ENCODE results near the gene DRG1.
"Not testable (repeated sequence)": the region's sequence is repeated elsewhere in the genome, so short reads cannot be mapped to it uniquely, and the experiment has no call there.

DRG1 gene, protein sequence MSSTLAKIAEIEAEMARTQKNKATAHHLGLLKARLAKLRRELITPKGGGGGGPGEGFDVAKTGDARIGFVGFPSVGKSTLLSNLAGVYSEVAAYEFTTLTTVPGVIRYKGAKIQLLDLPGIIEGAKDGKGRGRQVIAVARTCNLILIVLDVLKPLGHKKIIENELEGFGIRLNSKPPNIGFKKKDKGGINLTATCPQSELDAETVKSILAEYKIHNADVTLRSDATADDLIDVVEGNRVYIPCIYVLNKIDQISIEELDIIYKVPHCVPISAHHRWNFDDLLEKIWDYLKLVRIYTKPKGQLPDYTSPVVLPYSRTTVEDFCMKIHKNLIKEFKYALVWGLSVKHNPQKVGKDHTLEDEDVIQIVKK

DNA sequence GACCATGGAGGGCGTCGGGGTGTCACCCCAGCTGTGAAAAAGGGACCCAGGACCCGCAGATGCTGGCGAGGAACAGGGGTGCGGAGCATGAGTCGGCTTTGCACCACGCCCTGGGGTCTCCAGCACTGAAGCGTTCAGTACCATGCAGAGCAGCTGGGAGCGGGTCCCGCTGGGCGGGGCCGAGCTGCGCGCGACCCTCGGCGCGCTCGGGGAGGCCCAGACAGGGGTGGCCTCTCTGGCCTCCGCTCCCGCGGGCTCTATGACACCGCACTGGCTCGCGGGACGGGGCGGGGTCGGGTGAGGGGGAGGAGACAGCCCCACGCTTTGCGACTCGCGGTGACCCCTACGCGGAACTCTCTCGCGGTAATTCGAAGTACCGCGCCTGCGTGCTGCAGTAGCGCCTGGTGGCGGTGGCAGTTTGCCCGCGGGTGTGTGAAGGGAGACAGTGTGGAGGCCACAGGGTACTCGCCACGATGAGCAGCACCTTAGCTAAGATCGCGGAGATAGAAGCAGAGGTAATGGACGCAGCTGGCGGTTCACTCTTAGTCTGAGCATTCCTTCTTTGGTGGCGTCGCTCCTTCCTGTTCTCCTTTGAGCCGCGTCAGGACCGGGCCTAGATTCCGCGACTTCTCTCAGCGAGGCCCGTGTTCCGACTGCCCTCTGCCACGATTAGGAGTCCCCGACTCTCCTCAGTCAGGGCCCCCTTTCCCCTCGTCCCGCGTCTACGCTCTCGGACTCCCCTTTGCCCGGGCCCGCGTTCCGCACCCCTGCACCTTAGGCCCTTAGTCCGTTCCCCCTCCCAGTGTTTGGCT, at the start of gene DRG1:
Gene DRG1 (plus strand): TSS at position 394 of the 812 bp plus-strand sequence. CDS start 80 bp downstream, at position 474.
- peak; percentile 92 for DNase-seq

DNA sequence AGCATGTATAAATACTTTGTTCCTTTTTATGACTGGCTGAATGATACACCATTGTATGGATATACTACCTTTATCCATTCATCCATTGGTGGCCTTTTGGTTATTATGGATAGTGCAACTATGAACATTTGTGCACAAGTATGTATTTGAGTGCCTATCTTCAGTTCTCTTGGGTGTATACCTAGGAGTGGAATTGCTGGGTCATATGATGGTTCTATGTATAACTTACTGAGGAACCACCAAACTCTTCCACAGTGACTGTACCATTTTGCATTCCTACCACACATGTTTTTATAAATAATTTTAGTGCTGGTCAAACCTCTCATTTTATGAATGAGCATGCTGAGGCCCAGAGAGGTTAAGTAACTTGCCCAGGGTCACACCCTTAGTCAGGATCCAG, 49.4 kb upstream of the DRG1 start:
- DNase-seq: no peak

DNA sequence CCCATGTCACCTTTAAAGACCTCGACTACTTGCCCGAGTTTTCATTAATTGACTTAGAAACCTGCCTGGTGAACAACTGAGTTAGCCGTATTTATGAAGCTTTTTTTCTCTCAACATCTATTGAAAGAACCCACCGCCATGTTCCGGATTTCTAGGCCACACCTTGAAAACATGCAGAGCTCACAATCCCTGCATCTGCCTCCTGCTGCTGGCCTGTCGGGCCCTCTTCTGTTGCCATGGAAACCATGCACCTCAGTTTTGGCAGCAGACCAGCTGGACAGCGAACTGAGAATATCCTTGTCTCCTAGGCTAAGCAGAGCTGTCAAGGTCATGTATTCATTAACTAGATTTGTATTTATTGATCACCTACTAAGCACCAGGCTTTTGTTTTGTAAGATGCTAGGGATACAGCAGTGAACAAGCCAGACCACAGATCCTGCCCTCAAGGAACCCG, 49.0 kb upstream of the DRG1 start:
- peak; percentile 78 for DNase-seq

DNA sequence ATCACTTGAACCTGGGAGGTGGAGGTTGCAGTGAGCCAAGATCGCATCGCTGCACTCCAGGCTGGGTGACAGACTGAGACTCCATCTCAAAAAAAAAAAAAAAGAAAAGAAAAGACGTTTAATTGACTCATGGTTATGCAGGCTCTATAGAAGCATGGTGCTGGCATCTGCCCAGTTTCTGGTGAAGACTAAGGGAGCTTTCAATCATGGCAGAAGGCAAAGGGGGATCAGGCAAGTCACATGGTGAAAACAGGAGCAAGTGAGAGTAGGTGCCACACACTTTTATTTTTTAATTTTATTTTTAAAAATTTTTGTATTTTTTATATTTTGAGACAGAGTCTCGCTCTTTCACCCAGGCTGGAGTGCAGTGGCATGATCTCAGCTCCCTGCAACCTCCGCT, 44.9 kb upstream of the DRG1 start:
- DNase-seq: no peak

DNA sequence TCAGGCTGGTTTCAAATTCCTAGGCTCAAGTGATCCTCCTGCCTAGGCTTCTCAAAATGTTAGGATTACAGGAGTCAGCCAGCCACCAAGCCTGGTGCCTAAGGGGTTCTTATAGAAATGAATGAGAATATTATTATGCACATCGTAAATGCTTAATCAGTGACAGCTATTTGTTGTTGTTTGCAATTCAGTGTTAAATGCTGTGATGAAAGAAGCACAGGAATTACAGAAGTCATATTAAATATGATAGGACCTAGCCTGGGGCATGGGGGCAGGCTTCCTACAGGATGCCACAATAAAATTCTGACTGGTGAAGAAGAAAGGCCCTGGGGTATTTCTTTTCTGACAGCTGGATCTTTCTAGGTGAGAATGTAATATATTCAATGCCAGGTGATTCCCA, 39.4 kb upstream of the DRG1 start:
- DNase-seq: no peak

DNA sequence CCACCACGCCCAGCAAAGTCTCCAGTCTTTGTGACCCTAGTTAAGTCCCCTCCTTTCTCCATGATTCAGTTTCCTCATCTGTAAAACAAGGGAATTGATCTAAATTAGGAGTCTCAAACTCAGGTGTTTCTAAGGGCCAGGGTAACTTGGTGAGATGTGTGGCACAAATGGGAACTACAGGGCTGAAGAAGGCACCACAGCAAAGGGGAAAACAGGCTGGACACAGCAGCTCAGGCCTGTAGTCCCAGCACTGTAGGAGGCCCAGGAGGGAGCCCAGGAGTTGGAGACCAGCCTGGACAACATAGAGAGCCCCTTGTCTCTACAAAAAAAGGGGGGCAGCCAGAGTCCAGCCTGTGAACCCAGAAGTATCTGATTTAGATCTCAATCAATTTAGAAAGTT, 37.7 kb upstream of the DRG1 start:
- no peak for DNase-seq

DNA sequence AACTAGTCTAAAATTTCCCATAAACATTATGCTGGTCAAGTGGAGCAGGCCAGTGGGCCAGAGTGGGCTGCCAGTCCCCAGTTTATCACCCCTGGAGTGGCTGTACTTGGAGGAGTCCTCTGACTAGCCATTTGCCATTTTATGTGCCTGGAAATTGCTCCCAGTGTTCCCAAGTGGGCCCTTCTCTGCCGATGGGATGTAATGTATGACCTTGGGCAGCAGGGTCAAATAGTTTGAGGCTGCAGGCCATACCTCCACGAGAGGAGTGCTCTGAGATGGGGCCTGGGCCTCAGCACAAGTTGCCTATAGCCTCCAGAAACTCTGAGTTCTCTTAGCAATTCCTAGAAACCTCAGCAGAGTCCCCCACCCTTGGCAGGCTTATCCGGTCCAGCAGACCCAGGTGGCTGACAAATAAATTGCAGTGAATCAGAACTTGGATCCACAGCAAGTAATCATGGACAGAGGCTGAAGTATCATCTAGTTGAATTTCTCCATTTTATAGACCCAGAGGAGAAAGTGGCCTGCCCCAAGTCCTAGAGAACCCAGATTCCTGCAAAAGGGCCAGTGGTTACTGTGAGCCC, 35.4 kb upstream of the DRG1 start:
- DNase-seq: no peak

DNA sequence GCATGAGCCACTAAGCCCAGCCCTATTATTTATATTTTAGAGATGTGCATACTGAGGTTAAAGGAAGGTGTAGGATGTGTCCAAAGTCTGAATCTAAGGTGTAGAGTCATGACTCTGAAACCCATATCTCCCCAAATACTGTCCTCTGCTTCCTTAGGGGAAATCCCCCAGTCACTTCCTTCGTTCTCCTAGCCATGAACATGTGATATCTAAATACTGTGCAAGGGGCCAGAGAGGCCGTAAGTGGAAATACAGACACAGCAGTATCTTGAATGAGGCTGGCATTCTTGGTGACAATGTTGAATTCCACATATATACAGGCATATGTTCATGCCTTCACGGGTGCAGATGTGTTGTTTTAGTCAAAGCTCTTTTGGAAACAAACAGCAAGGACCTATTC, 32.0 kb upstream of the DRG1 start:
- no peak for DNase-seq

DNA sequence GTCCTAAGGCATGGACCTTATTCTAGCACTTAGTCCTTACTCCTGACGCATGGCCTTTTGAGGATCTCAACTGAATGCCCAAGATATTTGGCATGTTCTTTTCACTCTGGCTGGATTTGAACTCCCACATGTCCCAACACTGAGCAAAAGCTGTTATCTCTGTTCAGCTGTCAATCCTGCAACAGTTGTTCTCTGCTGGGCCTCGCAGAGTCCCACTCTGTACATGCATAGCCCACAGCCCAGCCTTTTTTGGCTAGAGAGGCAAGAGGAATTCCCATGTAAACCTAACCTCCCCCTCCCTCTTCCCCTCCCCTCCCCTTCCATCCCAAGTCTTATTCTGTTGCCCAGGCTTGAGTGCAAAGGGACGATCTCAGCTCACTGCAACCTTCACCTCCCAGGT, 21.8 kb upstream of the DRG1 start:
- no peak for DNase-seq

DNA sequence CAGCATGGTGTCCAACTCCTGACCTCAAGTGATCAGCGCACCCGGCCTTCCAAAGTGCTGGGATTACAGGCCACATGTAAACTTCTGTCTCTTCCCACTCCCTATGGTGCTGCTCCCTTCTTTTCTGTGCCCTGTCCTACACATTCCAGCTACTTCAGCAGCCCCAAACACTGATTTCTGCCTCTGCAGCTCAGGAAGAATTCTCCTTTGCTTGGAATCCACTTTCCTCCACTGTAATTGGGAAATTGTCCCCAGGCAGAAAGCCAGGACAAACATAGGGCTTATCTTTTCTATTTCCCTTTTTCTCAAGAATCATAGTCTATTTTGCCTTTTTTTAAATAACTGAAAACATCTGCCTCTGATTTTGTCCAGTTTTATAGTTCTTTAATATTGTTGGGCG, 21.3 kb upstream of the DRG1 start:
- DNase-seq: no peak

DNA sequence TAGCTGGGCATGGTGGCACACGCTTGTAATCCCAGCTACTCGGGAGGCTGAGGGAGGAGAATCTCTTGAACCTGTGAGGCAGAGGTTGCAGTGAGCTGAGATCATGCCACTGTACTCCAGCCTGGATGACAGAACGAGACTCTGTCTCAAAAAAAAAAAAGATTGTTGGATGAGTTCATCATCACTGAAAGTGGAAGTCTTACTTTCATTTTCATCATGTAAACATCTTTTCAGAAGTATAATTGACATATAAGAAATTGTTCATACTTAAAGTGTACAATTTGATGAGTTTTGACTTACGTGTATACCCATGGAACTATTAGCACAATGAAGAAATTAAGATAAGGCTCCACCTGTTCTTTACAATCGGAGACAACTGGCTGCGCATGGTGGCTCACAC, 20.8 kb upstream of the DRG1 start:
- DNase-seq: not testable (repeated sequence)

DNA sequence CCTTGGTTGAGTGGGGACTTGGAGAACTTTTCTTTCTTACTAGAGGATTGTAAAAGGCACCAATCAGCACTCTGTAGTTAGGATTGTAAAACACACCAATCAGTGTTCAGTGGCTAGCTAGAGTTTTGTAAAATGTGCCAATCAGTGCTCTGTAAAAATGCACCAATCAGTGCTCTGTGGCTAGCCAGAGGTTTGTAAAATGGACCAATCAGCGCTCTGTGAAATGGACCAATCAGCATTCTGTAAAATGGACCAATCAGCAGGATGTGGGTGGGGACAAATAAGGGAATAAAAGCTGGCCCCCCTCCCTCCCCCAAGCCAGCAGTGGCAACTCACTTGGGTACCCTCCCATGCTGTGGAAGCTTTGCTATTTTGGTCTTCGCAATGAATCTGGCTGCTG, 5.5 kb upstream of the DRG1 start:
- no peak for DNase-seq

DNA sequence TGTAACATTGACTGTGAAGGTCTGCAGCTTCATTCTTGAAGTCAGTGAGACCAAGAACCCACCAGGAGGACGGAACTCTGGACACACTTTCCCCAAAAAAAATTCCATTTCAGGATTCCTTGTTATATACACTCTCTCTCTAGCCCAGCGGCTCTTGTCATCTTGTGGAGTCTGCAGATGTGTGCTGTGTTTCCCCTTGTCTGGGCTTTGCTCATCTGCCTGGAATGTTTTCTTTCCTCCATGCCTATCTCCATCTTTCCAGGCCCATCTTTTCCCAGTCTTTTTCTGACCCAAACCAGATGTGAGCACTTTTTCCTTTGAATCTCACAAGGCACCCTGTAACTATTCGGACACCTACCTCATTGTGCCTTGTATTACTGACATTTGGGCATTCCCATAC, 5.1 kb upstream of the DRG1 start:
- DNase-seq: no peak

DNA sequence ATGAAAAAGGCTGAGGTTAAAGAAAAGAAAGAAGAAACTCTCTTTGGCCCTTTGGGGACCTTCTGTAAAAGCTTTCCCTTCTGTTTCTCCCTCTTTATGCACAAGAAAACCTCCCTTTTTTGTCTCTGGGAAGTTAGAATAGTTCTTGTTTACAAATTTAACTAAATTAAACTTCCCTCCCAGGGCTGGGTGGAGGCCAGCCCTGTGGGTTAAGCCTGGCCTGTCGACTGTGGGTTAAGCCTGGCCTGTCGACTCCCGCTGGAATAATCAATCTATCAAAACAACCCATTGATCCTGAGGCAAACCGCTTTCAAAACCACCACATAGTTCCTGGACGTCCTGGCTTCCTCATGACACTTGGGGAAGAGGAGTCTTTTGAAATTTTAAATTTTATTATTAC, 1.2 kb upstream of the DRG1 start:
- DNase-seq: no peak

DNA sequence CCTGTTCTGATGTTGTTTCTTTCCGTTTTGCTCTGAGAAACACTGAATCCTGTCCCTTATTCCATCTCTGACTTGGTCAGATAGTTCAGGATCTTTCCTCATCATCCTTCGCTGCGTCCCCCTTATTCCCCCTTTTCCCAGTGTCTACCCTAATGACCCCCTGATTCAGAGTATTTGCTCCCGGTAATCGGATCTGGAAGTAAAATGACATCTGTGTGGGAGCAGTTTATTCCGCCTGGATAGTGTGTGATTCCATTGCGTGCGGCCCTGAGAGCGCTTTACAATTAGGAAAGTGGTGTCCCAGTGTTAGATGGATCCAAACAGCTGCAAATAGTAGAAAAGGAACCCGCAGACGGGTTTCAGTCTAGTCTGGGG, 606 bp downstream of the DRG1 start:
- DNase-seq: no peak

DNA sequence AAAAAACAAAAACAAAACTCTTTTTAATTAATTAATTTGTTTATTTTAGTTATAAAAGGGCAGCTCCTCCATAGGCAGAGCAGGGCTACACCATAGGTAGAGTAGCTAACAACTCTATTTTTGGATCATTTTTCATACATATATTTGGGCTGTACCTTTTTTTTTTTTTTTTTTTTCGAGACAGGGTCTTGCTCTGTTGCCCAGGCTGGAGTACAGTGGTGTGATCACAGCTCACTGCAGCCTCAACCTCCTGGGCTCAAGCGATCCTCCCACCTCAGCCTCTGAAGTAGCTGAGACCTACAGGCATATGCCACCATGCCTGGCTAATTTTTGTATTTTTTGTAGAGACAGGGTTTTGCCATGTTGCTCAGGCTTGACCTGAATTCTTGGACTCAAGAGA, 2.9 kb downstream of the DRG1 start:
- DNase-seq: not testable (repeated sequence)

DNA sequence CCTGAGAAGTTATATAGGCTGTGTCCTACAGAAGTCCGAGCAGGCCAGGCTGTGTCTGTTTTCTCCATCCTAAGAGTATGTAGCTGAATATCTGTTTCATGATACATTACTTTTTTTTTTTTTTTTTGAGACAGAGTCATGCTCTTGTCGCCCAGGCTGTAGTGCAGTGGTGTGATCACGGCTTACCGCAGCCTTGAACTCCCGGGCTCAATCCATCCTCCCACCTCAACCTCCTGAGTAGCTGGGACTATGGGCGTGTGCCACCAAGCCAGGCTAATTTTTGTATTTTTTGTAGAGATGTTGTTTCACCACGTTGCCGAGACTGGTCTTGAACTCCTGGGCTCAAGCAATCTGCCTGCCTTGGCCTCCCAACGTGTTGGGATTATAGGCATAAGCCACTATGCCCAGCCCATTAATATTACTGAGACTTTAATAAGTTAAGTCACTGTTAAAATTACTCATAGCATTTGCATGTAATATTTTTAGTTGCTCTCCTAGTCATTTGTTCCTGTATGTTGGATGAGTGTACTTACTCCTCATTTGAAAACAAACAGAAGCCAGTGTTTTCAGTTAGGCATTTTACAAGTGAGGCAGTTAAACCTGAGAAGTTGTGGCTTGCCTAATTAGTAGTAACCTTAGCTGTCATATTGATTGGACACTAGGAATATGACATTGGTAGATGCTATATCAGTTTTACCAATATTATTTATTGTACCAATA, 26.1 kb downstream of the DRG1 start:
- no peak for DNase-seq

DNA sequence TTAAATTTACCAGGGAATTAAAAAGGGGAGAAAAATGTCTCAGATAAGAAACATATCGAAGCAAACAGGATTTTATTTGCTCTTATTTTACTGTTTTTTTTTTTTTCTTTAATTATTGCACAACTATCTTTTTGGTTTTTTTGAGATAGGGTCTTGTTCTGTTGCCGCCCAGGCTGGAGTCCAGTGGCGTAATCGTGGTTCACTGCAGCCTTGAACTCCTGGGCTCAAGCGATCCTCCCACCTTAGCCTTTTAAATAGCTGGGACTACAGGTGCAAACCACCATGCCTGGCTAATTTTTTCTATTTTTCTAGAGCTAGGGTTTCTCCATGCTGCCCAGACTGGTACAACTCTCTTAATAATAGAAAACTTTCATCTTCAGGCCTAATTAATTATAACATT, 32.5 kb downstream of the DRG1 start:
- DNase-seq: no peak

DNA sequence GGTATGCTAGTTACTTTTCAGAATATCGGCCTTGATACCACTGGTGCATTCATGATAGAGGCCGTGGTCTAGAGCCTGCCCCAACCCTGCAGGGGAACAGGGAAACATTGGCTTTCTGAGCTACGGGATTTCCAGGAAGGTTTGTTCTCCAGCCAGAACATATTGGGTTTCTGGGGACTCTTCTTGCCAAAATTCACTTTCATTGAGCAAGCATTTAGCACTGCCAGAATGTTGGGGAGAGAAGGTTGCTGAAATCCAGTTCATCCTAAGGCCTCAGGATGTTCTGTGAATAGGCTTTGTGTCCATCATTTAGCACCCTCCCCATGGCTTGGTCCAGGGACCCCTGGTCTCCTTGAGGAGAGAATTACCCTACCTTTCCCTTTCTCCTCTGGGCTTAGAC, 36.7 kb downstream of the DRG1 start:
- DNase-seq: no peak

DNA sequence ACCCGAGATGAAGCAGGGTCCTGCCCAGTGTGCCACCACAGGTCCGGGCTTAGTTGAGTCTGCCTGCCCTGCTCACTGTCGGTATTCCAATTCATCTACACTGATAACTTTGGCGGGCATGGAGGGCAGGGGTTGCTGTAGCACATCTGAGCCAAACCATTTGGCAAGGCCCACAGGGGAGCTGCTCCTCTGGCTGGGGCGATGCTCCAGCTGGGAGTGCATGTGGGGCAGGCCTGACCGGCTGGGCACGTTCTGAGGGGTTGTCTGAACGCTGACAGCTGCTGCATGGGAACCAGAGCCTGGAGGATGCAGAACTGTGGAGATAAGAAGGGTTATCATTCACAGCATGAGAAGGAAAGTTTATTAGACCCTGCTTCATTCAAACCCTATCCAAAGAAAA, 40.4 kb downstream of the DRG1 start:
- no peak for DNase-seq

DNA sequence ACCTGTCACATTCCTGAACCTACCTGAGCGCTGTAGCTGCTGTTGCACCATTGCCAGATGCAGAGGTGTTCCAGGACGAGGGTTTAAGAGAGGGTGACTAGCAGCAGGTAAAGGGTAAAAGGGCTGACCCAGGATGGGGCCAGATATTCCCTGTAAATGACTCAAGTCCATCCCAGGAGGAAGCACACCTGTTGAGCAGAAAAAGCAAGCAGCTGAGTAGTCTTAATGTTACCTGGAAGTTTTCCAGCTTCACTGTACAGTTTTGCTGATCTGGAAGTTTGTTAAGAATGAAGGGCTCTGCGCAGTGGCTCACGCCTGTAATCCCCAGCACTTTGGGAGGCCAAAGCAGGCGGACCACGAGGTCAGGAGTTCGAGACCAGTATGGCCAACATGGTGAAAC, 41.3 kb downstream of the DRG1 start:
- no peak for DNase-seq

DNA sequence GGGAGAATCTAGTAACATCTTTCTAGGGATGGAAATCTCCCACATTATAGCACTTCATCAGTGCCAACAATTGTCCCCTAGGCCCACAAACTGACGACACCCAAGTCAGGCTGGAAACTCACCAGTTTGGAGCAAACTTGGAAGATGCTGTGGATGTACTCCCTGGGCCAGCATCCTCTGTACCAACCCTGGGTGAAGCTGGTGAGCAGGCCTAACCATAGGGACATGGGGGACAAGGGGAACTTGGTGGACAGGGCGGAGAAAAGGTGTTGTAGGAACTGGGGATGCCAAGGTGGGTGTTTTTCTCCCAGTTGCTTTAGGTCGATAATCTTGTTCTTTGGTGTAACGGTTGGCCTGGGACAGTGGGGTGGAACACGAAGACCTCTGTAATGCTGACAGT, 42.2 kb downstream of the DRG1 start:
- DNase-seq: no peak

DNA sequence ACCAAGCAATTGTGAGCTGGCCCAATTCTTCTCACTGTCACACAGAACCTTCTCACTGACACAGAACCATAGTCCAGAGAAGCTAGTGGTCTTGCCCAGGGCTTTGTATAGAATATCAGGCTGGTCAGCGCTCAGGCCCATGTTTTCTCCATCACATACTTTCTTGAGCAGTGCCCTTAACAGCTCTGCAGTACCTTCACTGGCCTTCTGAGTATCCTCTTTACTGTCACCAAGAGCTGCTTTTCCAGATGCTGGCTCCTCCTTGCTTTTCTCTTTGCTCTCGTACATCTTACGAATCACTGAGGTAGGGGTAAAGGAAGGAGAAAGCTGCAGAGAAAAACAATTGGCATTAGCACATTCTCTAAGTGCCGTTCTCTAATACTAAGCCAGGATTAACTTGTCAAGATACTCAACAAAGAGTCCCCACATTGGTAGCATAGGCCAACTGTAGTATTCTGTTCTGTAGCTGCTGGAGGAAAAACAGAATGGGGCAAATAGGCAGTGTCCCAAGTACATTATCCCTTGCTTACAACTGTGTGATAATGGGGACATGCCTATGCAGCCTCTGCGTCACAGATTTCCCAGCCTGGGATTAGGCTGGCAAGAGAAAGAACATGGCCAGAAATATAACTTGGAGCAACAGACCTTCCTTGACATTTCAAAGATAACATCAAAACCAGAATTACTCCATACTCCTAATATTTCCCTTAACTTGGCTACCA, 43.5 kb downstream of the DRG1 start:
- DNase-seq: no peak

All from NCI-H1105 (cell line).